Fibroblast of the aortic adventitia (primary cell): ENCODE data around the gene FCHSD2. TPM values are rescaled to one million over a fixed set of nuclear protein-coding genes. Genes with fewer than 3 reads are reported as not detected.
A peak's percentile ranks its signal among the peaks of the same experiment; 100 is the strongest.

ENCODE experiments used
- DNase-seq: peaks from one replicate; pipeline ENCODE4 v3.0.0-alpha.2; 2010; ENCODE audit warnings: low read depth
- H3K4me3 ChIP-seq: 2 replicates; pipeline ENCODE4 v1.5.1; 2011; ENCODE audit warnings: low read depth, mild to moderate bottlenecking, control low read depth, low read length, moderate library complexity
- CTCF ChIP-seq: IDR thresholded peaks from 2 replicates; pipeline ENCODE4 v1.5.1; 2011; ENCODE audit warnings: mild to moderate bottlenecking, low read length, control low read depth, inconsistent platforms; ENCODE audit not compliant: insufficient read depth
- total RNA-seq: library from RNA; depleted of rRNA; stranded (reverse); fragments of >200 nt; gene quantifications from 2 replicates; pipeline ENCODE4 v1.2.3, GENCODE V29; 2012; ENCODE audit warnings: low replicate concordance

FCHSD2 gene
- total RNA-seq, 1 donor: 11.3 TPM

- DNase-seq: no peak
These were observed 272.3 kb downstream of the FCHSD2 start for GRCh38 chr11:72869831-72870230.

GRCh38 chr11:72867970-72868369 lies 274.1 kb downstream of the FCHSD2 start:
- H3K4me3 ChIP-seq: no peak overlapping the region
- TF ChIP-seq CTCF: no peak
- DNase-seq: no peak

More at GRCh38 chr11:72869831-72870230, 272.3 kb downstream of the FCHSD2 start:
- no peak overlapping the region for H3K4me3 ChIP-seq
- no peak for TF ChIP-seq CTCF

- no peak overlapping the region for H3K4me3 ChIP-seq
- DNase-seq: peak; percentile 84
- no peak for TF ChIP-seq CTCF
These were observed 277.1 kb downstream of the FCHSD2 start for GRCh38 chr11:72864702-72865655.

GRCh38 chr11:72863916-72864315 lies 278.2 kb downstream of the FCHSD2 start:
- TF ChIP-seq CTCF: no peak
- H3K4me3 ChIP-seq: no peak overlapping the region
- DNase-seq: no peak

GRCh38 chr11:72863091-72863490 lies 279.0 kb downstream of the FCHSD2 start:
- H3K4me3 ChIP-seq: no peak overlapping the region
- no peak for TF ChIP-seq CTCF
- no peak for DNase-seq

- no peak for TF ChIP-seq CTCF
These were observed 281.5 kb downstream of the FCHSD2 start for GRCh38 chr11:72860592-72860991.

More at GRCh38 chr11:72860592-72860991, 281.5 kb downstream of the FCHSD2 start:
- no peak overlapping the region for H3K4me3 ChIP-seq
- no peak for DNase-seq
